GM13977 (cell line): ENCODE results near the gene TMEM234.

ENCODE experiments used
- DNase-seq: peaks from one replicate; pipeline ENCODE4 v3.0.0; 2012; ENCODE audit warnings: low spot score
- CTCF ChIP-seq: IDR thresholded peaks from 2 replicates; pipeline ENCODE4 v1.5.1; 2012; ENCODE audit warnings: mild to moderate bottlenecking, control low read depth; ENCODE audit not compliant: insufficient read depth; ENCODE audit errors: extremely low read depth, missing control alignments
- in situ Hi-C: fragments of 300-500 bp; cut with MboI; formaldehyde crosslinking; loops from one replicate; pipeline ENCODE4 v1.12.0; 2022; ENCODE audit warnings: low sequenced_read_pairs, low pct_unique_long_range_greater_than_20kb, mixed read lengths, inconsistent platforms; ENCODE audit not compliant: unreplicated experiment

The TMEM234 gene

GRCh38 chr1:32223683-32224082 lies 1.5 kb upstream of the TMEM234 start:
- DNase-seq = no peak
- in situ Hi-C loops = loop anchor here (25.0 kb wide), 1 partner anchor 189 kb away; no protein-coding TSS in a partner anchor
- TF ChIP-seq CTCF = no peak

GRCh38 chr1:32221581-32221979 lies 573 bp downstream of the TMEM234 start:
- no peak for DNase-seq
- in situ Hi-C loops = loop anchor here (25.0 kb wide), 1 partner anchor 191 kb away; no protein-coding TSS in a partner anchor
- TF ChIP-seq CTCF = no peak

GRCh38 chr1:32220746-32221580 lies 1.2 kb downstream of the TMEM234 start:
- TF ChIP-seq CTCF = no peak
- in situ Hi-C loops = loop anchor here (25.0 kb wide), 1 partner anchor 191 kb away; no protein-coding TSS in a partner anchor
- DNase-seq = no peak

GRCh38 chr1:32219022-32219421 lies 3.1 kb downstream of the TMEM234 start:
- no peak for TF ChIP-seq CTCF
- DNase-seq = no peak
- in situ Hi-C loops = loop anchor here (10.0 to 25.0 kb wide), 2 partner anchors 96 to 193 kb away; no protein-coding TSS in a partner anchor

GRCh38 chr1:32216566-32216965 lies 5.6 kb downstream of the TMEM234 start:
- no peak for TF ChIP-seq CTCF
- in situ Hi-C loops = loop anchor here (10.0 to 25.0 kb wide), 2 partner anchors 98 to 196 kb away; no protein-coding TSS in a partner anchor
- DNase-seq = no peak

- peak; percentile 89 for TF ChIP-seq CTCF
- in situ Hi-C loops = loop anchor here (10.0 to 25.0 kb wide), 2 partner anchors 99 to 196 kb away; no protein-coding TSS in a partner anchor
- peak; percentile 61 for DNase-seq
Observed at GRCh38 chr1:32215629-32216480, 6.3 kb downstream of the TMEM234 start.
